ENCODE data around the gene DAG1.

DAG1 gene

DNA sequence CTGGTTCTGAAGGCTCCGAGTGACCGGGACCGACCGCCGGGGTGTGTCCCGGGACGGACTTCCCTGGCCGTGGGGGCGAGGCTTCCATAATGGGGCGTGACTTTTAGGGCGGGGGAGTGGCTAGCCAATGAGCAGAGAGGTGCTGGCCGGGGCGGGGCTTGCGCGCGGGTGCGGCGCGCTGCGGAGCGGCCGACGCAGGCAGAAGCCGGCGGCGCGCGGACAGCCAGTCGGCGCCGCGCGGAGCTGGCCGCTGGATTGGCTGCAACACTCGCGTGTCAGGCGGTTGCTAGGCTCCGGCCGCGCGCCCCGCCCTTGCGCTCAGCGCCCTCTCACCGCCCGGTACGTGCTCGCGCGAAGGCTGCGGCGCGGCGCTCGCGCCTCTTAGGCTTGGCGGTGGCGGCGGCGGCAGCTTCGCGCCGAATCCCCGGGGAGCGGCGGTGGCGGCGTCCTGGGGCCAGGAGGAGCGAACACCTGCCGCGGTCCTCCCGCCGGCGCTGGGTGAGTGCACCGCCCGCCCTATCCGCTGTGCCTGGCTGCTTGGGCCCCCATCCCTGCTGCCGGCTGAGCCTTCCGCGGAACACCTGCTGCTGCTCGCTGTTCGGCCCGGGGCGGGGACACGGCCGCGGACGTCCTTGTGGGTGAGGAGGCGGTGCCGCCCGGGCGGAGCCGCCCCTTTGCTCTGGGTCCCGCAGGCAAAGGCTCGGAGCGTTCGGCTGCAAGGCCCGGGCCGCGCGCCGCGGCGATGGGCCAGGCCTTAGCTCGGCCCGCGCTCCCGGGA, at the start of gene DAG1:
TSS of gene DAG1 (plus strand) at position 332 of the 778 bp plus-strand sequence. CDS start 40,268 bp downstream, outside the sequence.
- DNase-seq = peak; percentile 88 to 92

DNA sequence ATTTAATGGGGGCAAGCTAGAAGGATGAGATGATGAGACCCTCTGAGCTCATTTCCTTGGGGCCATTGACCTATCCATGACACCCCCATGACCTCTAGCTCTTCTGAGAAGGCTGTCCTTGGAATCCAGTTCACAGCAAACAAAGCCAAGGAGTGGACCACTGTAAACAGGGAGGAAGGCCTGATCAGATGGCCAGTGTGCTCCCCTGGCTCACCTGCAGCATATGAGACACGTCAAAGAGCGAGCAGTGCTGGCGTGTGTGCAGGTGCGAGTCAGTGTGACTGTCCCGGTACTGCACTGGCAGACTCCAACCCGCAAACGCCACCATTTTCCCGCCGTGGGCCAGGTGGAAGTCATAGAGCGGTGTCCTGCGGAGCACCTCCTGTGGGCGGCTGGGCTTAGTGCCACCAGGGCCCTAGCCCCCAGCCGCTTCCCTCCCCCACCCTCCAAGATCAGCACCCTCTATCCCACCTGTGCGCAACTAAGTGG, 48.1 kb upstream of the DAG1 start:
- no peak for DNase-seq

DNA sequence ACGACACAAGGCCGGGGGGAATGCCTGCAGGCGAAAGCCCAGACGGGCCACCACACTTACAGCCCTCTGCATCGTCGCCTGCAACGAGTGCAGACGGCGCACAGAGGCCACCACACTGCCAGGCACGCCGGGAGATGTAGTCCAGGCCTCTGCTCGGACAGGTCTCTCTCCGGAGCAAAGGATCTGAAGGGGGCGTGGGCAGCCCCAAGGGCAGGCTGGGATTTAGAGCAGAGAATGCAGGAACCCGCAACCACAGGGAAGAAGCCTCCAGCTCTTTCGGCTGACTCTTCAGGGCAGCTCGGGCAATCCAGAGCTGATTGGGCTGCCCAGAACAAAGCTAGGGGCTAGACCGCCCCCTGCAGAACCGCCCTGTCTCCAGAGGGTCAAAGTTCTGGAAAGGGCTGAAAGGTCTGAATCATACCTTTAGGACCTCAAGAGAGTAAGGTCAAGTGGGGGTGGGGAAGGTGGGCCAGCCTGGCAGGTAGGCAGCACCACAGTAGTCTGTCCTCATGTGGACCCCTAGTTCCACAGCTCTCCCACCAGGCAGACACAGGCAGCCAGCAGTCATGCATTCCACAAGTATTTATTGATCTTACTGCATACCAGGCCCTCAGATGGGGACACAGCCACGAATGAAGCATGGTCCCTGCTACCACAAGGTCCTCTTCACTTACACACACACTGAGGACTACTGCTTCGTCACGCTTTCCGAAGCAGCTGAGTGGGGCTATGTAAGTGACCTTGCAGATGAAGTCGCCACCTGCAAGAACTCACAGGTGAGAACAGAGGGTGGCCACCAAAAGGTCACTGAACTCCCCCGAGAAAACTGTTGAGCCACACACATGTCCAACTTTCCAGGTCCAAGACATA, 47.5 kb upstream of the DAG1 start, which contains the start of gene AMT:
TSS of gene AMT (minus strand) at position 95 of the 870 bp plus-strand sequence. CDS start at position 72, 23 bp downstream.
- DNase-seq = no peak

DNA sequence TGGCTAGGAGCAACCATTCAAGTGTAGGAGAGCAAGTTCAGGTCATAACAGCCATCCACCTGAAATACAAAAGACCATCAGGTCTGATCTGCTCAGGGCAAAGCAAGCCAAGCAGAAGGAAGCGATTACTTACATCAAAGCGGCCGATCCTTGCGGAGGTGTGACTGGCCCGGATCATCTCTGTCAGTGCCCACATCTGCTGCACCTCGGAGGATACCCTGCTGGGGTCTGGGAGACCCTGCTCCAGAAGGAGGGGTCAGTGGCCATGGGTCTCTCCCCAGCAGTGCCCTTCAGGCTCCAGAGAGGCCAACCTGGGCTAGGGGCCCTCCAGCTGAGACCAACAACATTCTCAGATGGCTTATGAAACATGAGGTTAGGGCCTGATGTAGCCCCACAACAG, 45.3 kb upstream of the DAG1 start:
- DNase-seq = no peak

DNA sequence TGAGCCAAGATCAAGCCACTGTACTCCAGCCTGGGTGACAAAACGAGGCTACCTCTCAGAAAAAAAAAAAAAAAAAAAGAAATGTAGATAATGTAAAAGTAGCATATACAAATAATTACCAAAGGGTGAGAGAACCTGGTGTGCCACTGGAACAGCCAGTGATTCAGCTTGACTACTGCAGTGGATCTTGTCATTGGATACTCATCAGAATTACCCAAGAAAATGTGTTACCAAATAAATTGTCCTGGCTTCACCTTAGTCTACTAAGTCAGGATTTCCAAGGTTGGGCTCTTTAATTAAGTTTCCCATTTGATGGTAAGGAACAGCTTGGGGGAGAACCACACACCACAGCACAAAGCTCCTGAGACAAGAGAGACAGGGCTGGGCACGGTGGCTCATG, 42.5 kb upstream of the DAG1 start:
- DNase-seq = no peak

DNA sequence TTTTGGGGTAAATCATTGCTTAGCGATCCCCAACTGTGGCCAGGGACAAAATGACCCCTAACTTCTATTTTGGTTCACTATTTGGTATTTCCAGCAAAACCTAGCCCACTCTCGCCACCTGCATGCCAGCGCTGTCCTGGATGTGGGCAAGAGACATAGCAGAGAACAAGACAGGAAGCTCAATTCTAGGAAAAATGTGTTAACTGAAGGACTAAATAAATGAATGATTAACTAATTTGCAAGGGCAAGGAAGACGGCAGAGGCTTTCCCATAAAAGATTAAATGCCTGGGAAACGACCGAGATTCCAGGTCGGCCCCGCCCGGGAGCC, 41.4 kb upstream of the DAG1 start:
- DNase-seq = no peak

DNA sequence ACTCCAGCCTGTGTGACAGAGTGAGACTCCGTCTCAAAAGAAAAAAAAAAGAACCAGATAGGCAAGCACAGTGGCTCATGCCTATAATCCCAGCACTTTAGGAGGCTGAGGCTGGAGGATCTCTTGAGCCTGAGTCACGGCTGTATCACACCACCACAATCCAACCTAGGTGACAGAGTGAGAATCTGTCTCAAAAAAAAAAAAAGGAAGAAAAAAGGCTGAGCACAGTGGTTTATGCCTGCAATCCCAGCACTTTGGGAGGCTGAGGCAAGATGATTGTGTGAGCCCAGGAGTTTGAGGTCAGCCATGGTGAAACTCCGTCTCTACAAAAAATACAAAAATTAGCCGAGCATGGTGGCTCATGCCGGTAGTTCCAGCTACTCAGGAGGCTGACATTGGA, 35.3 kb upstream of the DAG1 start:
- no peak for DNase-seq

DNA sequence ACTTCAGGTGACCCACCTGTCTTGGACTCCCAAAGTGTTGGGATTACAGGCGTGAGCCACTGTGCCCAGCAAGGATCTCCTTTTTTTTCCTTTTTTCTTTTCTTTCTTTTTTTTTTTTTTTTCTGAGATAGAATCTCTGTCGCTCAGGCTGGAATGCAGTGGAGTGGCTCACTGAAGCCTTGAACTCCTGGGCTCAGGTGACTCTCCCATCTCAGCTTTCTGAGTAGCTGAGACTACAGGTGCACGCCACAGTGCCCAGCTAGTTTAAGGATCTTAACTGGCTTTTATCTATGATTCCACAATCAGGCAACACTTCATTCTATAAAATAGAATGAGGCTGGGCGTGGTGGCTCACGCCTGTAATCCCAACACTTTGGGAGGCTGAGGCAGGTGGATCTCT, 24.7 kb upstream of the DAG1 start:
- no peak for DNase-seq

DNA sequence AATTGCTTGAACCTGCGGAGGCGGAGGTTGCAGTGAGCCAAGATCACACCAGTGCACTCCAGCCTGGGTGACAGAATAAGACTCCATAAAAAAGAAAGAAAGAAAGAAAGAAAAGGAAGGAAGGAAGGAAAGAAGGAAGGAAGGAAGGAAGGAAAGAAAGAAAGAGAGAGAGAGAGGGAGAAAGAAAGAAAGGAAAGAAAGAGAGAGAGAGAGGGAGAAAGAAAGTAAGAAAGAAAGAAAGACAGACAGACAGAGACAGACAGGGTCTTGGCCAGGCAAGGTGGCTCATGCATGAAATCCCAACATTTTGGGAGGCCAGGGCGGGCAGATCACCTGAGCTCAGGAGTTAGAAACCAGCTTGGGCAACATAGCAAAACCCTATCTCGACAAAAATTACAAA, 16.4 kb upstream of the DAG1 start:
- no peak for DNase-seq

DNA sequence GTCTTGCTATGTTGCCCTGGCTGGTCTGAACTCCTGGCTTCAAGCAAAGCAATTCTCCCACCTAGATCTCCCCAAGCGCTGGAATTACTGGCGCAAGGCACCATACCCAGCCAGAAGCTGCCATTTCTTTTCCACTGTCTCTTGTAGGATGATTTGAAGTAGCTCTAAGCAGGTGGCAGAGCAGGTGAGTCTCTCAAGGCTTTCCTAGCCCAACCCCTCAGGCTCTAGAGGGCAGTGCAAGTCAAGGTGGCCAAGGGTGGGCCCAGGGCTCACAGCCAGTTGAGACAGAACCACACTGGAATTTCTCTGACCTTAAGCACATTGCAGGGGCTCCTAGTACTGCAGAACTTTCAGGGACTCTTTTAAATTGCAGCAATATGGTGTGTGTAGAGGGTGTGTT, 15.6 kb upstream of the DAG1 start:
- DNase-seq = no peak

DNA sequence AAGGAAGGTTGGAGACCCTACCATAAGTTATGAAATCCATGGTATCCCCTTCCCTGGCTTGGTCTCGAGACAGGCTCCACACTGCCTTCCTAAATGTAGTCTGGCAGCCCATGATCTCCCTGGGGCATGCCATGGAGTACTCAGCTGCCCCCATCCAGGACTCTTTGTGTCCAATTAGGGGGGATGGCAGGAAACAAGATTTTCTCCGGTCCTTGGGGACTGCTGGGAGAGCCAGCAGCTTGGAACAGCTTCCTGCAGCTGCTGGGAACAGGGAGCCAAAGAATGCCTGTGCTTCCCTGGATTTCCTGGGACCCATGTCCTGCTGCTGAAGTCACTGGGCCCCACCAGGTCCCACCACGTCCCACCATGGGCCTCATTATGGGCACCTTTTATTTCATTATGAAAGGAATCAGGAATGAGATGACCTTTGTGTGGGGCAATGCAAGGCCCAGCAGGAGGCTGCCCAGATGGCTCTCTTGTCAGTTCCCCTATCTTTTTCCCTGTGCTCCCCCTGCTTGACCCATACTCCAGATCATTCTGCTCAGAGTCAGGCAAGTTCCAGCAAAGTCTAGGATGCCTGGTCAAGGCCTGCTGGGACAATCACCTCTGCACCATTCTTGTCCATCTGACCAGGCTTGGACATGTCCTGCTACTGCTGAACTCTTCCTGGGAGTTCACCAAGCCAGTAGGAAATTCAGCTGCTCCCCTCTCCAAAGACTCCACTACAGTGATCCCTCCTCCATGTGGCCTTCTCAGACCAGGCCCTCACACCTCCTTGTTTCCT, 15.0 kb upstream of the DAG1 start:
- no peak for DNase-seq

DNA sequence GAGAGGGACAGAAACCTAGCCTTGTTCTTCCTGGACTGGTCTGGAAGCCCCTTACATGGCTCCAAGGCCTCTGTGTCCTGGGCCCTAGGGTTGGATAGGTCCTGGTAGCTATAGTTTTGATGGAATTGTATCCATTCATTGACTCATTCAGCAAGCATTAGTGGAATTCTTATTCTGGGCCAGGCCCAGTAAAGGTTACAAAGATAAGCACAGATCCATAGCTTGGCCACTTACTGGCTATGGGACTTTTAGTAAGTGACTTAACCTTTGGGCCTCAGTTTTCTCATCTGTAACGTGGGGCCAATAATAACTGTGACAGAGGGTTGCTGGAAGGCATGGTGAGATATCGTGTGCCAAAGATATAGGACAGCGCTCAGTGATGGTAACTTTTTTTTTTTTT, 13.6 kb upstream of the DAG1 start:
- DNase-seq = no peak

DNA sequence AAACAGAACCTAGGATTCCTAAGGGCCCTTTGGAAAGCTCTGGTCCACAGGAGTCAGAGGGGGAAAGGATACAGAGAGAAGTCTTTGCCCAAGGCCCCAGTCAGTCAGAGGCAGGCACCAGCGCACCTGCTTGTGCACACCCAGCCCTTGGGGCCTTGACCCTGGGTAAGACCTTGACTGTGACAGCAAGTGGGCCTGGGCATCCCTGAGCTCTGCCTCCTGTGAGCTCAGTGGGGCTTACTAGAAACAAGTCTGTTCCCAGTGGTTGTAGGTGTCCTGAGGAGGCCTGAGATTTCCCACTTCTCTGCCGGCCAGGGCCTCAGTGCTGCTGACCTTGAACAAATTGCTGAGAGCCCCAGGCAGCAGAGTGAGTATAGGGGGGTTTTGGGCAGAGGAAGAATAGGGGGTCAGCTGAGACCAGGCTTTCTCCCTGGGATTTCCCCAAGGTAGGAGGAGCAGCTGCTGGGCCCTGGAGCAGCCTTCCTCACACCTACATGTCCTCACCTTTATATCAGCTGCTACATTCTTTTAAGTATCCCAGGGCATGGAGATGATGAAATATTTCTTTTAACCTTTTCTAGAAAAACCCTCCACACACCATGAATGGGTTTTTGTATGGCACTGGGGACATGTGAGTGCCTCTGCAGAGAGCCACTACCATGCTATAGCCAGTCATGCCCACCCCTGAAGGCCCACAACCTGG, 9.7 kb upstream of the DAG1 start:
- no peak for DNase-seq

DNA sequence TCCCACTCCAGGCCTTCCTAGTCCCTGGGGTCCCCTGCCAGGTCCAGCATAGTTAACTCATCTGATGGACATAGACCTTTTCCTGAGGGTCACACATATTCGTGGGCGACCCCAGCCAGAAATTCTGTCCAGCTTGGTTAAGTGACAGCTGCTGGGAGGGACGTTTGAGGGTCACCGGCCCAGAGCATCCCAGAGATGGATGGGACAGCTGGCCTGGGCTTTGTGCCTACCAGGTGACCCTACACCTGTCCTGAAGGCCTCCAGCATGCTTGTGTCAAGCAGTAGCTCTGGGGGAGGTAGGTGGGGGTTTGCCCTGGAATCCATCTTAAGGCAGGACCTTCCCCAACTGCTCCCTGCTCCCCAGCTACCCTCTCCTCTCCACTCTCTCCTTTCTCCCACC, 9.1 kb upstream of the DAG1 start:
- no peak for DNase-seq

DNA sequence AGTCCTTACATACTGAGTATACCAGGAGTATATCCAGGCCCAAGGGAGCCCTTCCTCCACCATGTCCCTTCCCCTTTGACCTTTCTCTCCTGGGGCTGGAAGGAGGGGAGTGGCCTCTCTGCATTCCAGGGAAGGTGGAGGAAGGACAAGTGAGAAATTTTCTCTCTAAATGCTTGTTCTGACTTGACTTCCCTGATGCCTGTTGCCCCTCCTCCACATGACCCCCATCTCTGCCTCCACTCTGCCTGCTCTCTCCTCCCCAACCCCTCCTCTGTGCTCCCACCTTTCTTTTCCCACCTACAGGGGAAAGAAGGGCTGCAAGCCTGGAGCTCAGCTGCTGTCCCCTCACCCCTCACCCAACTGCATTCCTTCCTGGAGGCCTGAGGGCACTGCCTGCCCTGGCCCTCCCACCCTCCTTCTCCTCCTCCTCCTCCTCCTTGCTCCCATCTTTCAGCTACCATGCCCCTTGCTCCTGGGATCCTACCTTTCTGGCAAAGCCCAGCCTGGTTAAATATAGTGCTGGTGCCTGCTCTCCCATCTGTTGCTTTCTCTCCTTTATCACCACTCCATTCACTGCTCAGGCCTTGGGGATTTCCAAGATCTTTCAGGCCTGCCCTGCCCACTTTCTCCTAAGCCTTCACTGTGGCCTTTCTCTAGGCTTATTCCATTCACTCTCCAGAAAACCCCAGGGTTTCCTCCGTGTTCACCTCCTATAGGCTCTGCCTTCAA, 8.5 kb upstream of the DAG1 start:
- DNase-seq = no peak

DNA sequence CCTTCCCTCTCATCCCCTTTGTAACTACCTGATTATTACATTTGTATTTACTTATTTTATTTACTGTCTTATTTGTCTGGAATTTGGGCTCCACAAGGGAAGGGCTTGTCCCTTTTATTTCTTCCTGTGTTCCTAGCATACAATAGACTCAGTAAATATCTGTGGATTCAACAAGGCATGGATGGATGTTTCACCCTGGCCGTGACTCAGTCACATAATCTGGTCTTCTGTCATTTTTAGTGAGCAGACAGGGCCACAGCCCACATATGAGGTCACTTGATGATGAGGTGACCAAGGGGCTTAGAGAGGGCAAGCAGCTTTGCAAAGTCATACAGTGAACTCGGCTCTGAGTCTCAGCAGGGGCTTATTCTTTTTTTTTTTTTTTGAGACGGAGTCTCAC, 7.8 kb upstream of the DAG1 start:
- no peak for DNase-seq

DNA sequence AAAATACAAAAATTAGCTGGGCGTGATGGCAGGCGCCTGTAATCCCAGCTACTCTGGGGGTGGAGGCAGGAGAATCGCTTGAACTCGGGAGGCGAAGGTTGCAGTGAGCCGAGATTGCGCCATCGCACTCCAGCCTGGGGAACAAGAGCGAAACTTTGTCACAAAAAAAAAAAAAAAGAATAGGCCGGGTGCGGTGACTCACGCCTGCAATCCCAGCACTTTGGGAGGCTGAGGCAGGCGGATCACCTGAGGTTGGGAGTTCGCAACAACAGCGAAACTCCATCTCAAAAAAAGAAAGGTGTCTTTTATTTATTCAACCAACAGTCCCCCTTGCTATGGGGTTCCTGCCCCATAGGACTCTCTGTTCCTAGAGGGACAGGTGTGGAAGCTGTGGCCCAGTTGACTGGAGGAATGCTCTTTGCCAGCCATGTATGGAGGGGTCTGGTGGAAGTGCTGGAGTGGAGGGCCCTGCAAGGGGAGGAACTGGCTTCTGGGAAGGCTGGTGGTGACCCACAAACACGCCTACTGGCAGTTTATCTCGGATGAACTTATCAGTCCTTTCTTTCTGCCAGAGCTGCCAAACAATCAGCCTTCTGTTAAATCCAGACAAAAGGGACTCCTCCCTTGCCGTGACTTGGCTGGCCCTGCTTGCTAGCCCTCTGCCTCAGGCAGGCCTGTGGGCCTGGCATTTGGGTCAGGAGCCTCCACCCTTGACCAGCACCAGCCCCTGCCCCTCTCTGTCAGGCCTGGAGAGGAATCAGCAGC, 4.6 kb upstream of the DAG1 start:
- DNase-seq = no peak

DNA sequence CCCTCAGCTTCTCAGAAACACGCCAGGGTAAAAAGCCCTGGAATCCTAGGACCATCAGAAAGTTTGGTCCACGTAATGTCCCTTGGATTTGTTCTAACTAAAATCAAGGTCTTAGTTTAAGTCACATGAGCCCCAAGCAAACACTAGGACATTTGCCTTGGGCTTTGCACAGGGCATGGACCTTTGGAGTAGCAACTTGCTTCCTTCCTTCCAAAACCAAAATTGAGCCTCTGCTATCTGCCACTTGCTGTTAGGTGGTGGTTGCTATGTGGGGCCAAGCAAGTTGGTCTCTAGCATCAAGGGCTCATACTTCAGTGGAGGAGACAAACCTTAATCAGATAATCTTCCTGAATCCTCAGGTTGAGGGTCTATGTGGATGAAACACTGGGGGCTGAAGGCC, 4.0 kb upstream of the DAG1 start:
- no peak for DNase-seq

DNA sequence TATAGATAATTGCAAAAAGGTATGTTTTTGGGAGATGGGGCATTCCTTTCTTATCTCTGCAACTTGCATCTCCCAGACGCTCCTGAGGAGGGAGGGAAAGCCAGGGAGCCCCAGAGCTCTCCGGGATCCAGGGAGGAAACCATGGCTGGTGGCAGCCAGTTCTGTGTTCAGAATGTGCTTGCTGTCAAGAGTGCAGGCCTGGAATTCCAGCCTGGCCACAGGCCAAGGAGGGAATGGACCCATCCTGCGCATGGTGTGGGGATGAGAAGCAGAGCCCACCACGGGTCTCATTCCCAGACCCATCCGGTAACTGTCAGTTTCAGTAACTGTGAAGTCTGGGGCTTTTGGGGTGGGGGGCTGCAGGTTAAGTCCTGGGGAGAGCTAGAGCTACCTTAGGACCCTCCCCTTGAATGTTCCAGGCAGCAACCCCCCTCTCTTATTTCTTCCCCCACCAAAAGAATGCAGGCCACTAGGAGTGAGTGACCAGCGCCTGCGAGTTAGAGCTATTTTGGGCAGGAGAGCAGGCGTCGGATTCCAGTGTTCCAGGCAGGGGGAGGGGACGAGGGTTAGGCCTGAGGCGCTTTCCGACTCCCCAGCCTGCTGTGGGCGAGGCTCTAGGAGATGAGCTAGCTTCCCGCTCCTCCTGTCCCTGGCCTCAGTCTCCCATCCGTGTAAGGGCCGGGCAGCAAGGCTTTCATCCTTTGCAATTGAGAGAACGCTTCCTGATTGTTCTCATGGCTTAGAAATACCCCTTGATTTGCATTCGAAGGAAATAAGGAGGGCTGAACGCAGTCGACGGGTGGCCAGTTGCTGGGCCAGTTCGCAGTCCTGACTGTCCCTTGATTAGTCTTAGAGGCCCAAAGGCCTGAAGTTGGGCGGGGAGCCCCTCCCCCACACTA, 781 bp upstream of the DAG1 start:
- DNase-seq = no peak
